Measurements from ENCODE around the gene CDH20.

The CDH20 gene

DNA sequence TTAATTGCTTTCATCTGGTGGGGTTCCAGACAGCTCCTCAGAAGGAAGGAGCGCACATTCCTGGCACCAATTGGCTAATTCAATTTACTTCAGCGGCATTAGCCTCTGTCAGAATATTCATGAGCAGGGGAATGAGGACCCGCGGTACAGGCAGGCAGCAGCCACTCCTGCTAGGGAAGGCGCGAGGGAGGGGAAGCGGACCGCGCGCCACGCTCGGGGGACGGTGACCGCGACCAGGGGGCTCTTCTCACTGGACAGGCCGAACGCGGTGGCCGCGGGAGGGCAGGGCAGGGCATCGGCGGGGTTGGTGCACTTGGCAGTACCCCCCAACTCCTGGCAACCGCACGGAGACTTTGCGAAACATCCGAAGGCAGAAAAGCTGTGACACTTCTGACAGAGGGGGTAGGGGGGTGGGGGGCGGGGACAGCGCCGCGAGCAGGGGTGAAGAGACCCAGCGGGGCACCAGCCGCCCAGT is at the start of gene CDH20:
CDH20 (plus strand) TSS at position 160 of the 475 bp plus-strand sequence.
- DNase-seq, result no peak

DNA sequence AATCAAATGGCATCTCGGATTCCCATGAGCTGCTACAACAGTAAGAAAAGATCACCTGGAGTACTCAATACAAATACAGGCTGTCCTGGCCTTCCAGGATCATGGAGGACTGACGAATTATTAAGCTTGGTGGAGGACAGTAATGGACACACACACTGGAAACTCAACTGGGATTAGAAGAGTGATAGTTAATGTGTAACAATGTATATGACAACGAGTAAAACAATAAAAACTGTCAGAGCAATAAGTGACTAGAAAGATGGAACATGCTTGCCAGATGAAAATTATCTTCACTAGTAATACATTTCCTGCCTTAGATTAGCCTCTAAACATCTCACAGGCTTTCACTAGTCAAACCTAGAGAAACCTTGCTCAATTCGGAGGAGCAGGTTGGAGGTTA is 49.2 kb upstream of the CDH20 start:
- DNase-seq, result no peak

DNA sequence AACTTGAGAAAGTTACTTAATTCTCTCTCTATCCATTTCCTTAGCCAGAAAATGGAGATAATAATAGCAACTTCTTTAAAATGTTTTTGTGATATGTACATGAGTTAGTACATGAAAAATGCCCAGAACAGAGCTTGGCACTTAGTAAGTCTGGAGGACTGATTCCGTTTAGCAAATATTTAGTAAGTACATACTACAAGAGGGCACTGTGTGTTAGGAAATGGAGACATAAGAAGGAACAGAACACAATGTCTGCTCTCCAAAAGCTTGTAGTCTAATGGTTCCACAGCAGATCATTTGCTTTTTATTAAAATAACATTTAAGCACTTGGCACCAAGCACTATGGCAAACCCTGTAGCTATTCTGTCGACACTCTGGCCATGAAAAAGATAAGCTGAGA is 47.5 kb upstream of the CDH20 start:
- DNase-seq, result no peak

DNA sequence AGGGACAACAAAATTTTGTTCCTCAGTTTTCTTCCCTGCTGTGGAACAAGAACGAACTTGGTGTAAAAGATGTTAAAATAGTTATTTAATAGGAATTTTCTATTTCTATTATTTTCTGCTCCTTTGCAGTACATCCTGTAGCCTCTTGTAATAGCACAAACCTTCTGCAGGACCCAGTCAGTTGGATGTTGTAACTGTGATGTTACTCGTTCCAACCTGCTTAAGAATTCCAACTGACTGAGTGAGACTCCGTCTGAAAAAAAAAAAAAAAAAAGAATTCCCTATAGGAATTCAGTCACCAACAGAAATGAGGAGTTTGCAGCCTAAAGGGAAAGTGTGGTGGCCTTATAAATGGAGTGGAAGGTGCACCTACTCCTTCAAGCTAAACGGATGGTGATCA is 46.4 kb upstream of the CDH20 start:
- no peak for DNase-seq

DNA sequence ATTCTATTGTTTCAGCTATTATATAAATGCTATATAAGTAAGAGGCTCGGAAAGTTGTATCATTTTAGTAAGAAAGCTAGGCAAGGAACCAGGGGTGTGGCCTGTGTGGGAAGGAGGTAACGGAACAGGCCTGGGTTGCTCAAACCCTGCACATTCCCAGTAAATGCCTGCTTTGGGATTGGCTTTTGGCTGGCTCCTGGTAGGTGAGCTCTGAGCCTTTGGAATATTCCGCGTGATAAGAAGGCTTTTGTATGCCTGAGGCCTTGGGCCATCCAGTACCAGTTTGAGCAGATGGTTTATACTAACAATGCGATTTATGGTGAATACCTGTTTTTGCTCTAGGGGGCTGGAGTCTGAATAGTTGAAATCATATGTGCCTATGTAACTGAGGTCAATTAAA is 42.6 kb upstream of the CDH20 start:
- no peak for DNase-seq

DNA sequence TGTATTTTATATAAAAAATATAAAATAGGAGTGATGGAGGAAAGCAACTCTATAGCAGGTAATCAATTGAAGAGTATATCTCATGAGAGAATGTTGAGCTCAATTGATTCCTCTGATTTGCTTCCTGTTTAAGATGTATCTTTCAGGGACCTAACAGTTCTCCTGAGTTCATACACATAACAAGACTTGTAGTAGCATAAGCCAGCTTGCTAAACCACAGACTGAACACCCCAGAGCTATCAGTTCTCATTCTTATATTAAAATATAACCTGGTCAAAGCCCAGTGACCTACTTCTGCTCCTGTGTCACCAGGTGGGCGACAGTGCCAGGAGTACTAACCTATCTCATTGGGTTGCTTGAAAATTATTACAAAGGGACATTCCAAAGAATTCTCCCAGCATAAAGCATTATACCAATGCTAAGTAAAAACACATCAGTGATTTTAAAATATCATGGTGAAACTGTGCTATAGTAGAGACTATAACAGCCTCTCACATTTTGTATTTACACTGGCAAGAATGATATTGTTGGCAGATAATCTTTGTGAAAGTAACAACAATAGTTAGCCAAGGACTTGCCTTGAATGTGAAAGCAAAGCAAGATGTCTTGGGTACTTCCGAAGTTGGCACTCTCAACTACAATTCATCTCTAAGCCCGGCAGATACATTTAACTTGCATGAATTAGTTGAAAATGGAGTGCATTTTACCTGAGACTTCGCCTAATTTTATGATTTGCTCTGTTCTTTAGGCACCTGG is 40.8 kb upstream of the CDH20 start:
- DNase-seq, result no peak

DNA sequence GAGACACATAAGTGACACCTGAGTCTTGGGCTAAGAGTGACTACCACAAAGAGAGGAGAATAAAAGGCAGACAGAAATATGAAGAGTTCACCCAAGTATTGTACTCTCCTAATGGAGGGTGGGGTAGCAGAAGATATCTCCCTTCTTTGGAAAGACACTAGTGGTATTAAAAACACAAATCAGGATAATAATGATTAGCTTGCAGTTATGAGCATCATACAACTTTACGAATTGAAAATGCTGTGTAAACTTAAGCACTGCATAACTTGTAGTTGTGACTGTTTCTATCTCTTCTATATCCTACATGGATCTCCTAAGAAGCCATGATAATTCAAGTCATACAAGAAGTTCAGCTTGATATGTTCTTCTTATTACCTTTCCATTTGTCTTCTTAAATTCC is 38.1 kb upstream of the CDH20 start:
- no peak for DNase-seq

DNA sequence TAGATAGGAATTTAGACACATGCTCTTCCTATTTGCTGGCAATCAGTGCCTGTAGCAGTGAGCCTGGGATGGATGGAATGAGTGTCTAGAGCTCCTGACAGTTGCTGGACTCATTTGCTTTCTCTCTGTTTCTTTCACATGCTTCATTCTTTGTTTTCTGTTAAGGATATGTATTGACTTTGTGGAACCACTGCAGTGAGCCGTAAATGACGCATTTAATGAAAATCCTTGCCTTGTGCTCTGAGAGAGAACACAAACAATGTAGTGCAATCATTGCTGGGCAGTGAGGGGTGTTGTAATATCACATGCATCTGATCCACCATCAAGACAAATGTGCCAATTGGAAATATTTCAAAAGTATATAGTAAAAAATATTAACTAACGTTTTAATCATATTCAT is 25.2 kb upstream of the CDH20 start:
- DNase-seq, result no peak

DNA sequence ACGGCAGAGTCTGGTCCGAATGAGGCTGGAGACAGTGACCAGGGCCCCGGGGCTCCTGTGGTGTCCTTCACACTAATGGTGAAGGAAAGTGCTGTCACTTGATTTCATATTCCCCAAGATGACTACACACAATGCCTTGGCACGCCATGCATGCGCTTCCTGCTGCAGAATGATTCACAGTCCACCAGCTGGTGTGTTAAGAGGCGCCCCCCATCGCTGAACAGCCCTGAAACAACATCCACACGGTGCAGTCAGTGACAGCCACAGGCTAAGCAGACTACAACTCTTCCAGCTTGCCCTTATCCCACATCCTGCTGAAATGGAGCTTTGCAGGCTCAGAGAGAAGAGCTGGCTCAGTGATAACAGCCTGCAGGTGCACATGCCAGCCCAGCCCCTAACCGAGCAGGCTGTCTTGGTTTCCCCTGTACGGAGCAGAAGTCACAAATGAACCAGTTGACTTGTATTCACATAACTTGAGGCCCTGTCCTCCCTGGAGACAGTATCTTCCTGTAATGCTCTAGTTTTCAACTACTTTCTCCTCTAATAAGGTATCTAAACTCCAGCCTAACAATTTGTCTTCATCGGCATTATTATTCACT is 24.3 kb upstream of the CDH20 start:
- no peak for DNase-seq

DNA sequence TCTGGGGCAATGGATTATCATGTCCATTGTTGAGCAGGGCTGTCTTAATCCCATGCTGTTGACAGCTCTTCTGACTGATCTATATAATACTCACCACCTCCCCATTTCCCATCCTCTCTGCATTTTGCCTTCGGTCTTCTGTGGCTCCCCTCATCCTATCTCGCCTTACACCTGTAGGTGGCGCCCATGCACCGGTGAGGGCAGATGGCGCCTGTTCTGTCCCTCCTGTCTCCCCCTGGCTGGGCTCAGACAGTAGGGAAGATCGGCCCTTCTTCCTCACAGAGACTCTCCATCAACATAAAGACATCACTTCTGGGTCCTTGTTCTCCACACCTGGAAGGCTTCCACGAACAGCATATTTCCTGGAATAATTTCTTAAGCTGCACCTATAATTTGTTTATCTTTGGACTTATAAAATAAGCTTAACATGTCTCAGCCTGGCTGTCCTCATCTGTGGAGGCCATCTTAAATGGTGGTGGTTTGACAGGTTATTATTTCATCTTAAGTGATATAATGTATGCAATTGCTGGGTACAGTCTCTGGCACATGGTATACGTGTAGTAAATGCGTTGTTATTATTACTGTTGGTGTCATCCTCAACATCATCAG is 10.9 kb upstream of the CDH20 start:
- DNase-seq, result no peak

DNA sequence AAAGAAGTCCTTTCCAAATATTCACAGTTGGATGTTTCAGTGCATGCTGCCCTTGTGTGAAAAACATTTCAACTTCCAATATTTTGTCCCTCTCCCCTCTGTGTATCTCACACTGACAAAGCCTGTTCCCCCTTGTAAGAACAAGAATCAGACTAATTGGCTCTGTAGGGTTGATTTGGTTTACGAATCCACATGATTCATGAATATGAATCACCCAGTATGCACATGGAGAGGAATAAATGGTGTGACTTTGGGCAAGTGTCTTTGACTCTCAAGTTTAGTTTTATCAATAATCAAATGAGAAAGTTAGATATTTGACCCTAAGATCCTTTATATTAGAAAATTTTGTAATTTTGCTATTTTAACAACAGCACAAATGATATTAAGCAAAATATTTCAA is 9.3 kb upstream of the CDH20 start:
- DNase-seq, result no peak

DNA sequence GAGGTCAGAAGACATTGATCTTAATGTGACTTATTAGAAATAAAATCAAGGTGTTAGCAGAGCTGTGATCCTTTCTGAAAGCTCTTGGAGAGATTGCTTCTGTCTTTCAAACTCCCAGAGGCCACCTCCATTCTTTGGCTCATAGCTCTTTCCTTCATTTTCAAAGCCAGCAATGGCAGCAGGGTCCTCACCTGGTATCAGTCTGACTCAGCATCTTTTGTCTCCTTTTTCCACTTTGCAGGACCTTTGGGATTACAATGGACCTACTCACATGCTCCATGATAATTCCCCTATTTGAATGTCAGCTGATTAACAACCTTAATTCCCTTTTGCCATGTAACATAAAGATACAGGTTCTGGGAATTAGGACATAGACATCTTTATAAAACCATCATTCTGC is 6.8 kb upstream of the CDH20 start:
- DNase-seq, result no peak

DNA sequence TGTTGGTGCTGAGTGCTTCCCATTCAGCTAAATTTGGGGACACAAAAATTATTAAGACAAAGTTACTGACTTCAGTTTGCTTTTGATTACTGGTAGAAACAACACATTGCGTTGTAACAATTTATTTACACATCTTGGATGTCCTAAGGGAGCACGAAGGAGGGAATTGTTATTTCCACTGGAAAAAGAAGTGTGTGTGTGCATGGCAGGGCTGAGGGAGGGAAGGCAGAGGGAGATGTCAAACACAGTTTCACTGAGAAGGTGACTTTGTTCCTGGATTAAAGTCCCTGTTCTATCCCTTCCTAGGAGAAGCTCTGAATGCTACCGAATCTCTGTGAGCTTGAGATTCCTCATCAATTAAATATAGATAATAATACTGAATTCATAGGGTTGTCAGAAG is 3.8 kb upstream of the CDH20 start:
- DNase-seq, result no peak

DNA sequence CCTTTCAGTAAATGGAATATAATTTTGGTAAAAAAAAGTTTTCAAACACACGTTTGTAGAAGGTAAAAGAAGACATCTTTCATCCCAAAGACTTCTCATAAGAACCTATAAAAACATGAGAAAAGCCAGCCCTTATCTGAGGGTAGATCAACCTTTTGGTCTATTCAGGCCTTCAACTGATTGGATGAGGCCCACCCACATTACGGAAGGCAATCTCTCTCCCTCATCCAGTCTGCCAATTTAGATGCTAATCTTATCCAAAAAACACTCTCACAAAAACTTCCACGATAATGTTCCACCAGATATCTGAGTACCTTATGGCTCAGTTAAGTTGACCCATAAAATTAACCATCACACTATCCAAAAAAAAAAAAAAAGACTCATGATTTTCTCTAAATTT is 2.2 kb upstream of the CDH20 start:
- DNase-seq, result no peak

DNA sequence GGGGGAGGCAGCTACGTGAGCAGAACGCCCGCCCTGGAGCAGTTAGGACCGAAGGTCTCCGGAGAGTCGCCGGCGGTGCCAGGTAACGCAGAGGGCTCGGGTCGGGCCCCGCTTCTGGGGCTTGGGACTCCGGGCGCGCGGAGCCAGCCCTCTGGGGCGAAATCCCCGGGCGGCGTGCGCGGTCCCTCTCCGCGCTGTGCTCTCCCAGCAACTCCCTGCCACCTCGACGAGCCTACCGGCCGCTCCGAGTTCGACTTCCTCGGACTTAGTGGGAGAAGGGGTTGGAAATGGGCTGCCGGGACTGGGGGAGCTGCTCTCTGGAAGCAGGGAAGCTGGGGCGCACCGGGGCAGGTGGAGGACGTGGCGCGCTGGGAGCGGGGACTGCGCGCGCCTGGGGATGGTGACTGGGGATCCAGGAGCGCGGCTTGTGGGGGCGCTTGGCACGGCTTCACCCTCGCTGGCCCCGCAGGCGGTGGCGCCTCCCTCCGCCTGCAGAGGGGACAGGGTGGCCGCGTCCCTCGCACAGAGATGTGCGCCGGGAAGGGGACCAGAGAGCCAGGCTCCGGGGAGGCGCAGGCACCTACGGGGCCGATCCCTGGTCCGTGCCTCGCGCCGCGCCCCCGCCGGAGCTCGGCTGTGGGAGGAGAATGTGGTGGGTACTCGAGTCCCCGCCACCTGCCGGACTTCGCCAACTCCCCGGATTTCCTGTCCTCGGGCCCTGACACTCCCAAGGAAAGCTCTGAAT is 688 bp downstream of the CDH20 start:
- DNase-seq, result no peak

DNA sequence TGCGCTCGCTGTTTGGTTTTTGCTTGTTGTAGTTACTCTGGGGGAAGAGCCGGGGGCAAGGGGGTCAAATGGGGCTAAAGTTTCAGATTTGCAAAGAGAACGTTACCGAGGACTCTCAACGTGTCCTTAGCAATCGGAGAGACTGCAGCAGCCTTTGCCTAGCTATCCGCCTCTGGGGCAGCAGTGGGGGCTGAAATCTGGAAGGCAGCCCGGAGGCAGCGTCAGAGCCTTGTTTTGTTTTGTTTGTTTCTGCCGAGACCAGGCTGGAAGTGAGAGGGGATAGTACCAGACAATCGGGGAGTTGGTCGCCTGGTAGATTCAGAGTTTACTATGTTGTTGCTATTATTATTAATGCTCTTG is 1.2 kb downstream of the CDH20 start:
- DNase-seq, result no peak

DNA sequence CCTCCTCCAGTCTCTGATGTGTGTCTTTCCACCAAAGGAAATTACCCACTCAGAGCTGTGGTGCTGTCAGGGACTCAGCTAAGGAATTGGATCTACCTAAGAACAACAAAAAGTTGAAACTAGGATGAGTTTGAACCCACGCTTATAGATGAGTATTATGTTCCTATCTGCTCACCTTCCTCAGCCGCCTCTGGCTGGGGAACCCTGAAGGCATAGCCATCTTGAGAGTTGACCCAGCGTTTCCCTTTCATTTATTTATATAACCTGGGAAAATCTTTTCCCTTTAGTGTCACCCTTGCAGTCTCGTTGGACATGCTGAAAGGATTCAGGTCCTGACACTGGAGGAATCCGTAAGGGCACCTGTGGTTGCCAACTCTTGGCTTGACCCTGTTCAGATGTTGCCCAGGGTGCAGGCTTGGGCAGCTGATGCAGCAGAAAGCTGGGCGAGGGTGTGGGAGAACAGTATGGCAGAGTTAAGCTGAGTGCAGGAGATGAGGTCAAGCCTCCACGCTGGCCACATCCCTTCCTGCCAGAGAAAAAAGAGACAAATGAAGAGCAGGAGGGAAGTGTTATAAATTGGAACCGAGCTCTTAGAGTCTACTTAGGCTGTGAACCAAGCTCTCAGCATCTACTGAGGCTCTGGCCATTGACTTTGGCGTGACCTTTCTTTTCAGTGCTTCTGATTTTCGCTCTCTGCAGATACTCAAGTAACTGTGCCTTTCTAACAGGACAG is 1.9 kb downstream of the CDH20 start:
- no peak for DNase-seq

DNA sequence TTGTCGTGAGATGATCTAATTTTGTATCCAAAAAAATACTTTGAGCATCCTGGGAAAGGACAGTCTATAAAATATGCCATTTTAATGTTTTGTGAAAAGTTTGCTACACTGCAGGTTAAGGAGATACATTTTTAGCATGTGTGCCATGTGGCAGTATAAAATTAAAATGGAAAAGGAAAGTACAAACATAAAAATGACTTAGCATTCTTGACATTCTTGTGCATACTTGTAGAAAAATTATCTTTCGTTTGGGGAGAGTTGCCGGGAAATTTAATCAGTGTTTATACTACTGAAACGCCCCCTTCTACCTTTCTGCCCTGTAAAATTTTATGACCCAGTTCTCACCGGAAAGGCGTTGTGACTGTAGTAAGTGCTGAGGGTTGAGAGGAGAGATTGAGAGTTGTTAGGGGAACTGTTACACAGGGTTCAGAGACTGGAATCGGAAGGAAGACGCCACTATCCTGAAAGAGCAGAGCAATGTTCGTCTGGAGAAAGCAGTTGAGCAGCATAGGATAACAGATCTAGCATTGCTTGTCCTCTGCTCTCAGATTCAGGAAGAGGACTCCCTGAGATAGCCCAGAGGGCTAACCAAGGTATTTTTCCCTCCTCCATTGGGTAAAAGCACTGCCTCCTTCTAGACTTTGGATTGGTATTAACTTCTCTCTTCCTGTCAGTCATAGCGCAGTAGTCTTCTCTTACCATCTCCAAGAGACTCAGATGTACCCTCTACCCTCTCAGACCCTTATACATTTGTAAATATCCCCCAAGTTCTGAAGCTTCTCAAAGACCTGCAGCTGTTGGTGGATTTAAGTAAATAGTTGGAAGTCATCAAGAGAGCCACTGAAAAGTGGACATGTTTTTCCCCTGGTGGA is 2.7 kb downstream of the CDH20 start:
- no peak for DNase-seq

DNA sequence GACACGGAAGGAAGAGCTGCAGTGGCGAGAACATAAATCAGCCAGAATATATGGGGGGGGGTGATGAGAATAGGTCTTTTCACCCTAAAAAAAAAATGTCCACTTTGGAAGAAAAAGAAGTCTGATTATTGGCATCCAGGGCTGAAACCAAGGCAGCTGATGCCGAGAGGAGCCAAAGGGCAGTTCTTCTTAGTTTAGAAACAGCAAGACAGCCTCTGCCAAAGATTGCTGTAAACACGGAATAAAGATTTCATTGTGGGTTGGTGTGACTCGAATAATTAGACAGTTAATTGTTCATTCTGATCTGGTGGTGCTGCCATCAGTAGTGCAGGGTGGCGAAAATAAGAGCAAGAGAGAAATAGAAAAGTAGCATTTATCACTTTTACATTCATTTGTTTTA is 3.5 kb downstream of the CDH20 start:
- DNase-seq, result no peak

DNA sequence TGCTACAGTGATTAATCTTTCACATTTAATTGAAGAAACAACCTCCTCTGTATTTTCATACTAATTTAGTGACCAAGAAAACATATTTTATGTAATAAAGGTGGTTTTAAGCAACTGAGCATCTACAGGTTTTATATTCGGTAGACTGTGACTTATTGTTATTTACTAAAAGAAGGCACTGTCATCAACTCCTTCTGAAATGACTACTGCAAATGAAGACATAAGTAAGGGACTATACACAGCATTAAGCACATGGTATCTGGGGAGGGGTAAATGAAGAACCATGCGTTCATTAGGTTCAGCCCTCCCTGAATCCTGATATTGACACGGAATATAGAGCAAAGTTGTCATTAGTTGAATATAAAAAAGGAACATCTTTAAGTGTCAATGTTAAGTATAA is 4.3 kb downstream of the CDH20 start:
- no peak for DNase-seq

DNA sequence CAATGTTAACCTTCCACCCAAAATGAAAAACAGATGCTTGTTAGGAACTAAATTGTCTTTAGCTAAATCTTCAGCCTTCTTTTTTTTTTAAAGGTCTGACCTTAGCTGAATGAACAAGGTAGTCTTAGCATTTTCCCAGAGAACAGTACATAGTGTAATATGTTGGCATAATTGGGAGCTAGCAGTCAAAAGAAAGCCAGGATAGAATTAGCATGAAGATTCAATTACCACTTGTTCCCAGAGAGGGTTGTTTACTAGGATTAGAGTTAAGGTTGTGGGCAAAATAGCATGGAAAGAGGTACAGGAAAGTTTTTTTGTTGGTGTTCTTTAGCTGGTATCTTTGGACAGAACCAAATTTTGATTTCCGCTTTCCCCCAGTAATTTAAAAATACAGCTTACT is 6.9 kb downstream of the CDH20 start:
- DNase-seq, result no peak

DNA sequence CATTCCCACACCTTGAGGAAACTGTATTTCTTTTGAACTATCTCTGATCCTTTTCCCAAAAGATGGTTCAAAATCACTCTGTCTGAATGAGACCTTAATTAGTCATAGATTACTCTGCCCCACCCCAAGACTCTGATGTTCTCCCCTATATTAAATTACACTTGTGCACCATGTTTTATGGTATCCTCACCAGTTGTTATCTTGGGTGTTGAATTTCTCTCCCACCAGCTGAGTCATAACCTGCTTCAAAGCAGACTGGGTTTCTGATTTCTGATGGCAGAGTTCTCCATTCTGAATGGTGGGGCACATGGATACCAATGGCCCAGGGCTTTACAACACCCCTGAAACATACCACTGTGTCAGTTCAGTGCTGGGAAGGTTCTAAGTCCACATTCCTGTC is 15.0 kb downstream of the CDH20 start:
- DNase-seq, result no peak
